Thyroid gland (tissue), 4 donors: Measurements from ENCODE around the gene CREB5. TPM values are rescaled to one million over a fixed set of nuclear protein-coding genes. Genes with fewer than 3 reads are reported as not detected.

ENCODE experiments used
- DNase-seq, 2 donors: peaks; one replicate each; pipeline ENCODE4 v3.0.0-alpha.2; 2019
- H3K27ac ChIP-seq, 3 donors: fragments of 200-600 bp; sonication (generic); 1 replicate in 2 of 3; 2 replicates in 1 of 3; pipeline ENCODE4 v1.5.1; 2016 to 2019; ENCODE audit warnings: mild to moderate bottlenecking in 1 of 3, moderate library complexity in 1 of 3
- H3K27me3 ChIP-seq: fragments of 200-600 bp; sonication (generic); one replicate; pipeline ENCODE4 v1.5.1; 2019
- H3K36me3 ChIP-seq, 2 donors: fragments of 200-600 bp; sonication (generic); one replicate each; pipeline ENCODE4 v1.5.1; 2016 to 2019
- H3K4me1 ChIP-seq, 2 donors: fragments of 200-600 bp; sonication (generic); one replicate each; pipeline ENCODE4 v1.5.1; 2017 to 2019
- H3K4me3 ChIP-seq, 3 donors: fragments of 200-600 bp; sonication (generic); replicated peaks in 1 of 3; 1 replicate in 2 of 3; 2 replicates in 1 of 3; pipeline ENCODE4 v1.5.1; 2016; ENCODE audit warnings: mild to moderate bottlenecking in 1 of 3
- H3K9me3 ChIP-seq: fragments of 200-600 bp; sonication (generic); one replicate; pipeline ENCODE4 v1.5.1; 2017
- POLR2A ChIP-seq, 2 donors: fragments of 450-650 bp; IDR thresholded peaks; one replicate each; pipeline ENCODE4 v1.6.1; 2017; ENCODE audit warnings: antibody characterized with exemption in 2 of 2, mild to moderate bottlenecking in 2 of 2, moderate library complexity in 1 of 2
- WGBS, 2 donors: methylation state at CpG; one replicate each; pipeline ENCODE4 v1.1.5; 2017; 5-methylcytosine and 5-hydroxymethylcytosine counted together
- intact Hi-C: fragments of 100-400 bp; cut with DNase I; formaldehyde crosslinking; loops from one replicate; pipeline ENCODE4 v1.15.1; 2023
- total RNA-seq, 4 donors: library from RNA; depleted of rRNA; stranded (reverse); fragments of >200 nt; gene quantifications; one replicate each; pipeline ENCODE4 v1.2.3, GENCODE V29; 2016
- TF ChIP-seq, protein P1 (sequence below), 6 experiments: fragments of 200-600 bp in 3 of 6; fragments of 450-650 bp in 3 of 6; sonication (generic) in 3 of 6; IDR thresholded peaks; one replicate each; pipeline ENCODE4 v1.5.1; 2016 to 2019; ENCODE audit warnings: antibody characterized with exemption in 6 of 6, mild to moderate bottlenecking in 2 of 6, inconsistent platforms in 1 of 6, moderate library complexity in 1 of 6

CREB5 gene
- total RNA-seq, 4 donors from 2014 or later = 2.5 to 13.6 (median 6.5) TPM

DNA sequence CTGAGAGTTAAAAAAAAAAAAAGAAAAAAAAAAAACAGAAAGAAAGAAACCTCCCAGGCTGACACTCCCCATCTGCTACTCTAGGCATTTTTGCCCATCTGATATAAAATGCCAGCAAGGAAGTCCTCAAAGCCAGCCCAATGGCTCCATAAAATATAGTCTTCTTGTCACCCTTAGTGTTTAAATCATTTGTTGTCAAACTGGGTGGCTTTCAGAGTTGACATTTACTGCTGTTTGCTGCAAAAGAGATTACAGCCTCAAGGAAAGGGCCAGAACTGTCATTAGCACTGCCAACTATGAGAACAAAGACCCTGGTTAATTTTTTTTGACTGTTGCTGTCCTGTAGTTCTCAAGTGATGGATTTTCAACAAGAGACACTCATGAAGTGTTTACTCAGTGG lies 459.3 kb downstream of the CREB5 start:
- intact Hi-C loops = no loop called here
- H3K36me3 ChIP-seq = no peaks in the 10 kb centered on the region
- H3K27me3 ChIP-seq = no peaks in the 10 kb centered on the region
- no peak overlapping the region for H3K4me3 ChIP-seq
- no peak for DNase-seq
- no peak overlapping the region for H3K27ac ChIP-seq
- no peaks in the 10 kb centered on the region for H3K9me3 ChIP-seq
- H3K4me1 ChIP-seq = no peaks in the 10 kb centered on the region
- TF ChIP-seq, protein P1, sequence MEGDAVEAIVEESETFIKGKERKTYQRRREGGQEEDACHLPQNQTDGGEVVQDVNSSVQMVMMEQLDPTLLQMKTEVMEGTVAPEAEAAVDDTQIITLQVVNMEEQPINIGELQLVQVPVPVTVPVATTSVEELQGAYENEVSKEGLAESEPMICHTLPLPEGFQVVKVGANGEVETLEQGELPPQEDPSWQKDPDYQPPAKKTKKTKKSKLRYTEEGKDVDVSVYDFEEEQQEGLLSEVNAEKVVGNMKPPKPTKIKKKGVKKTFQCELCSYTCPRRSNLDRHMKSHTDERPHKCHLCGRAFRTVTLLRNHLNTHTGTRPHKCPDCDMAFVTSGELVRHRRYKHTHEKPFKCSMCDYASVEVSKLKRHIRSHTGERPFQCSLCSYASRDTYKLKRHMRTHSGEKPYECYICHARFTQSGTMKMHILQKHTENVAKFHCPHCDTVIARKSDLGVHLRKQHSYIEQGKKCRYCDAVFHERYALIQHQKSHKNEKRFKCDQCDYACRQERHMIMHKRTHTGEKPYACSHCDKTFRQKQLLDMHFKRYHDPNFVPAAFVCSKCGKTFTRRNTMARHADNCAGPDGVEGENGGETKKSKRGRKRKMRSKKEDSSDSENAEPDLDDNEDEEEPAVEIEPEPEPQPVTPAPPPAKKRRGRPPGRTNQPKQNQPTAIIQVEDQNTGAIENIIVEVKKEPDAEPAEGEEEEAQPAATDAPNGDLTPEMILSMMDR (IDR thresholded peaks at IDR 0.05) = no peak
- TF ChIP-seq POLR2A (IDR thresholded peaks at IDR 0.05) = no peak

DNA sequence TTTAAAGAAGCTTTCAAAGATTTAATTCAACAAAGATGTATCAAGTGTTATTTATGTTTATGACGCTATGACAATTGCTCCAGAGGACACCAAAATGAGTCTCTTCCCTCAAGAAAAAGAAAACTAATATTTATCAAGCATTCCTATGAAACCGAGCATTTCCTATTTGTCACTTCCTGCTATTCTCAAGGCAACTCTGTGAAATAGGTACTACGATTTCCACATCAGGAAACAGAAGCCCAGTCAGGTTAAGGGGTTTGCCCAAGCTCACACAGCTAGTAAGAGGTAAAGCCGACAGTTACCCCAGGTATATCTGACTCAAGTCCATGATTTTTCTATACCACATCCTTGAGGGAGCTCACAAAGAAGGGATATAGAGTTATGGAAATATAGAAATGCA lies 459.9 kb downstream of the CREB5 start:
- Histone ChIP-seq H3K27me3 (no peaks in the 10 kb centered on the region), H3K27ac (no peak overlapping the region), H3K36me3 (no peaks in the 10 kb centered on the region), H3K4me3 (no peak overlapping the region), H3K9me3 (no peaks in the 10 kb centered on the region), H3K4me1 (no peaks in the 10 kb centered on the region)
- 71 to 80% methylated on average over 4 of the region's 4 CpGs for WGBS, 2 donors
- no peak for DNase-seq
- no peak for TF ChIP-seq POLR2A (IDR thresholded peaks at IDR 0.05)
- TF ChIP-seq, protein P1 (IDR thresholded peaks at IDR 0.05) = no peak
- intact Hi-C loops = no loop called here

DNA sequence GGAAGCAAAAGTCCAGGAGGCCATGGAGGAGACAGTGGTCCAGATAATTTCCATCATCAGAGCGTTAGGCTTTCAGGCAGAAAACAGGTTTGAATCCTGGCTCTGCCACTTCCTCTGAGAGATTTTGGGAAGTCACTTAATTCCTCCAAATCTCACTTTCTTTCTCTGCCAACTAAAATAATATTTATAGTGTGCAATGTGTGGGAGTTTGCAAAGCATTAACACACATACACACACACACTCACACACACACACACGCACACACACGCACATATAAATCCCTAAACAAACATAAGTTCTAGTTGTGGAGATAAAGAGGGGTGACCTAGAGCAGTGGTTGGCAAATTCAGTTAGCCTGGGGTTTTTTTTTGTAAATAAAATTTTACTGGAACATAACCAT lies 461.0 kb downstream of the CREB5 start:
- no peak for TF ChIP-seq POLR2A (IDR thresholded peaks at IDR 0.05)
- TF ChIP-seq, protein P1 (IDR thresholded peaks at IDR 0.05) = no peak
- Histone ChIP-seq H3K36me3 (no peaks in the 10 kb centered on the region), H3K27ac (no peak overlapping the region), H3K9me3 (no peaks in the 10 kb centered on the region), H3K4me1 (no peaks in the 10 kb centered on the region), H3K4me3 (no peak overlapping the region), H3K27me3 (no peaks in the 10 kb centered on the region)
- WGBS, 2 donors = 74 to 78% methylated on average over 3 of the region's 3 CpGs
- no peak for DNase-seq
- intact Hi-C loops = no loop called here

DNA sequence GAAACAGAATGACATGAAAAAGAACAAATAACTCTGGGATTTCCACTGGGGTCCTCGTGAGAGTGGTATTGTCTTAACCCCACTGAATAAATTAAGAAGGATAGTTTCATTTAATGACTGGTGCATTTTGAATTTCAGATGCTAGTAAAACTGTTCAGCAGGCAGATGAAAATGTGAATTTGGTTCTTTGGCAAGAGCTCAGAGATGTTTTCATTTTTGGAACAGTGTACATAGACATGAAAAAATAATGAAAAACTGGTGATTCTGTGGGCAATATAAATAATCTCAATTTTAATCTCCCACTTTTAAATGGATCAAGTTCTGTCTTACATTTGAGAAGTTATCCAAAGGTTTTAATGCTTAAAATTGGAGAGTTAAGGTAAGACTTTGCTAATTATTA lies 461.7 kb downstream of the CREB5 start:
- H3K27me3 ChIP-seq = no peaks in the 10 kb centered on the region
- intact Hi-C loops = no loop called here
- H3K36me3 ChIP-seq = no peaks in the 10 kb centered on the region
- TF ChIP-seq POLR2A (IDR thresholded peaks at IDR 0.05) = no peak
- TF ChIP-seq, protein P1 (IDR thresholded peaks at IDR 0.05) = no peak
- no peaks in the 10 kb centered on the region for H3K9me3 ChIP-seq
- H3K4me1 ChIP-seq = no peaks in the 10 kb centered on the region
- H3K27ac ChIP-seq = no peak overlapping the region
- 67 to 75% methylated on average over 1 of the region's 1 CpG for WGBS, 2 donors
- no peak for DNase-seq
- H3K4me3 ChIP-seq = no peak overlapping the region

Other genes starting within 250 kb of the CREB5 start
- gene JAZF1, start 231.7 kb upstream of the CREB5 start, total RNA-seq = 10 to 100 TPM; 12.7 to 19.2 (median 14.7) TPM